ENCODE measurements around the gene ODAD4. TPM values are rescaled to one million over a fixed set of nuclear protein-coding genes. Genes with fewer than 3 reads are reported as not detected.

The ODAD4 gene
- total and polyA plus RNA-seq, 2 experiments from 2014 or later, result 0.53 to 0.76 TPM

- H4K20me1 ChIP-seq (ENCODE audit: insufficient read depth, poor library complexity, severe bottlenecking), result no peaks in the 10 kb centered on the region
- TF ChIP-seq CTCF (IDR thresholded peaks at IDR 0.05; ENCODE audit: poor library complexity), result no peak
- no peak for TF ChIP-seq EZH2 (IDR thresholded peaks at IDR 0.05; ENCODE audit: borderline replicate concordance)
- TF ChIP-seq EZH2phosphoT487 (IDR thresholded peaks at IDR 0.05; ENCODE audit: low read depth, severe bottlenecking, unreplicated experiment), result no peak
- no peaks in the 10 kb centered on the region for H3K27me3 ChIP-seq
- no peaks in the 10 kb centered on the region for H3K36me3 ChIP-seq (replicated peaks; ENCODE audit: insufficient read depth, low read depth)
- 90% methylated on average over 6 of the region's 6 CpGs for WGBS (ENCODE audit: low lambda C conversion rate, missing lambda C conversion rate)
- no peak for DNase-seq (ENCODE audit: low spot score)
- no peak overlapping the region for H3K4me3 ChIP-seq
- no peak overlapping the region for H2AFZ ChIP-seq
- no peaks in the 10 kb centered on the region for H3K9me2 ChIP-seq (replicated peaks; ENCODE audit: insufficient read depth)
- no peak overlapping the region for H3K27ac ChIP-seq
- H3K4me2 ChIP-seq, result no peak overlapping the region
- H3K4me1 ChIP-seq (ENCODE audit: insufficient read depth), result no peaks in the 10 kb centered on the region
- H3K9me3 ChIP-seq (ENCODE audit: low read depth), result no peaks in the 10 kb centered on the region
- no peaks in the 10 kb centered on the region for H3K79me2 ChIP-seq
Measured at GRCh38 chr17:41939693-41940090, 9.3 kb downstream of the ODAD4 start.

GRCh38 chr17:41941168-41941567, 10.8 kb downstream of the ODAD4 start:
- H3K27ac ChIP-seq, result no peak overlapping the region
- no peaks in the 10 kb centered on the region for H3K79me2 ChIP-seq
- H4K20me1 ChIP-seq (ENCODE audit: insufficient read depth, poor library complexity, severe bottlenecking), result no peaks in the 10 kb centered on the region
- no peak overlapping the region for H2AFZ ChIP-seq
- no peaks in the 10 kb centered on the region for H3K4me1 ChIP-seq (ENCODE audit: insufficient read depth)
- H3K27me3 ChIP-seq, result no peaks in the 10 kb centered on the region
- no peak for DNase-seq (ENCODE audit: low spot score)
- no peaks in the 10 kb centered on the region for H3K9me2 ChIP-seq (replicated peaks; ENCODE audit: insufficient read depth)
- H3K36me3 ChIP-seq (replicated peaks; ENCODE audit: insufficient read depth, low read depth), result no peaks in the 10 kb centered on the region
- H3K4me3 ChIP-seq, result no peak overlapping the region
- H3K9me3 ChIP-seq (ENCODE audit: low read depth), result no peaks in the 10 kb centered on the region
- 93% methylated on average over 5 of the region's 5 CpGs for WGBS (ENCODE audit: low lambda C conversion rate, missing lambda C conversion rate)
- TF ChIP-seq CTCF (IDR thresholded peaks at IDR 0.05; ENCODE audit: poor library complexity), result no peak
- no peak for TF ChIP-seq EZH2 (IDR thresholded peaks at IDR 0.05; ENCODE audit: borderline replicate concordance)
- no peak for TF ChIP-seq EZH2phosphoT487 (IDR thresholded peaks at IDR 0.05; ENCODE audit: low read depth, severe bottlenecking, unreplicated experiment)
- H3K4me2 ChIP-seq, result no peak overlapping the region

GRCh38 chr17:41942626-41943373, 12.4 kb downstream of the ODAD4 start:
- Histone ChIP-seq H3K27me3 (no peaks in the 10 kb centered on the region), H3K79me2 (no peaks in the 10 kb centered on the region), H3K4me3 (no peak overlapping the region), H4K20me1 (ENCODE audit: insufficient read depth, poor library complexity, severe bottlenecking) (no peaks in the 10 kb centered on the region), H3K4me2 (no peak overlapping the region), H3K36me3 (replicated peaks; ENCODE audit: insufficient read depth, low read depth) (no peaks in the 10 kb centered on the region), H3K9me3 (ENCODE audit: low read depth) (no peaks in the 10 kb centered on the region), H3K4me1 (ENCODE audit: insufficient read depth) (no peaks in the 10 kb centered on the region), H3K27ac (no peak overlapping the region), H3K9me2 (replicated peaks; ENCODE audit: insufficient read depth) (no peaks in the 10 kb centered on the region), H2AFZ (no peak overlapping the region)
- WGBS (ENCODE audit: low lambda C conversion rate, missing lambda C conversion rate), result 95% methylated on average over 8 of the region's 8 CpGs
- TF ChIP-seq EZH2 (IDR thresholded peaks at IDR 0.05; ENCODE audit: borderline replicate concordance), result no peak
- DNase-seq (ENCODE audit: low spot score), result no peak

- Histone ChIP-seq H3K4me3 (no peak overlapping the region), H2AFZ (no peak overlapping the region), H3K27ac (no peak overlapping the region), H3K4me1 (ENCODE audit: insufficient read depth) (no peaks in the 10 kb centered on the region), H3K36me3 (replicated peaks; ENCODE audit: insufficient read depth, low read depth) (no peaks in the 10 kb centered on the region), H3K9me3 (ENCODE audit: low read depth) (no peaks in the 10 kb centered on the region), H3K27me3 (no peaks in the 10 kb centered on the region), H4K20me1 (ENCODE audit: insufficient read depth, poor library complexity, severe bottlenecking) (no peaks in the 10 kb centered on the region), H3K4me2 (no peak overlapping the region), H3K79me2 (no peaks in the 10 kb centered on the region), H3K9me2 (replicated peaks; ENCODE audit: insufficient read depth) (no peaks in the 10 kb centered on the region)
- no peak for DNase-seq (ENCODE audit: low spot score)
- 92% methylated on average over 3 of the region's 3 CpGs for WGBS (ENCODE audit: low lambda C conversion rate, missing lambda C conversion rate)
- TF ChIP-seq EZH2phosphoT487 (IDR thresholded peaks at IDR 0.05; ENCODE audit: low read depth, severe bottlenecking, unreplicated experiment) (no peak), CTCF (IDR thresholded peaks at IDR 0.05; ENCODE audit: poor library complexity) (no peak), EZH2 (IDR thresholded peaks at IDR 0.05; ENCODE audit: borderline replicate concordance) (no peak)
Measured at GRCh38 chr17:41943492-41943891, 13.1 kb downstream of the ODAD4 start.
